IPS-18a (cell line): ENCODE data around the gene EDDM3A.
"Not testable (repeated sequence)": the region's sequence is repeated elsewhere in the genome, so short reads cannot be mapped to it uniquely, and the experiment has no call there.

Source experiments
- H3K27ac ChIP-seq: one replicate; pipeline ENCODE4 v1.5.1; 2013; ENCODE audit warnings: low read length
- H3K27me3 ChIP-seq: one replicate; pipeline ENCODE4 v1.6.1; 2013; ENCODE audit warnings: mild to moderate bottlenecking, low read length; ENCODE audit not compliant: control insufficient read depth, insufficient read depth
- H3K36me3 ChIP-seq: one replicate; pipeline ENCODE4 v1.6.1; 2013; ENCODE audit warnings: low read depth, low read length; ENCODE audit not compliant: control insufficient read depth
- H3K4me1 ChIP-seq: one replicate; pipeline ENCODE4 v1.6.1; 2013; ENCODE audit warnings: low read depth, low read length; ENCODE audit not compliant: control insufficient read depth
- H3K4me3 ChIP-seq: one replicate; pipeline ENCODE4 v1.5.1; 2013; ENCODE audit warnings: low read length
- H3K9ac ChIP-seq: one replicate; pipeline ENCODE4 v1.6.1; 2013; ENCODE audit warnings: mild to moderate bottlenecking, low read length, moderate library complexity
- H3K9me3 ChIP-seq: one replicate; pipeline ENCODE4 v1.6.1; 2013; ENCODE audit warnings: low read depth, low read length; ENCODE audit not compliant: control insufficient read depth

Gene EDDM3A

GRCh38 chr14:20712904-20713303 lies 32.8 kb upstream of the EDDM3A start:
- Histone ChIP-seq H3K27ac (no peak overlapping the region), H3K36me3 (no peaks in the 10 kb centered on the region), H3K9ac (no peak overlapping the region), H3K27me3 (no peaks in the 10 kb centered on the region), H3K9me3 (no peaks in the 10 kb centered on the region), H3K4me1 (no peaks in the 10 kb centered on the region), H3K4me3 (no peak overlapping the region)

GRCh38 chr14:20714593-20715250 lies 31.0 kb upstream of the EDDM3A start:
- Histone ChIP-seq H3K9ac (no peak overlapping the region), H3K9me3 (no peaks in the 10 kb centered on the region), H3K4me3 (no peak overlapping the region), H3K36me3 (no peaks in the 10 kb centered on the region), H3K27ac (no peak overlapping the region), H3K27me3 (no peaks in the 10 kb centered on the region), H3K4me1 (no peaks in the 10 kb centered on the region)

GRCh38 chr14:20719777-20720176 lies 25.9 kb upstream of the EDDM3A start:
- Histone ChIP-seq H3K4me3 (no peak overlapping the region), H3K27me3 (no peaks in the 10 kb centered on the region), H3K4me1 (no peaks in the 10 kb centered on the region), H3K9me3 (no peaks in the 10 kb centered on the region), H3K27ac (no peak overlapping the region), H3K36me3 (no peaks in the 10 kb centered on the region), H3K9ac (no peak overlapping the region)

GRCh38 chr14:20720741-20721140 lies 24.9 kb upstream of the EDDM3A start:
- Histone ChIP-seq H3K4me3 (no peak overlapping the region), H3K4me1 (no peaks in the 10 kb centered on the region), H3K27me3 (no peaks in the 10 kb centered on the region), H3K36me3 (no peaks in the 10 kb centered on the region), H3K9me3 (no peaks in the 10 kb centered on the region), H3K27ac (no peak overlapping the region), H3K9ac (no peak overlapping the region)

DNA sequence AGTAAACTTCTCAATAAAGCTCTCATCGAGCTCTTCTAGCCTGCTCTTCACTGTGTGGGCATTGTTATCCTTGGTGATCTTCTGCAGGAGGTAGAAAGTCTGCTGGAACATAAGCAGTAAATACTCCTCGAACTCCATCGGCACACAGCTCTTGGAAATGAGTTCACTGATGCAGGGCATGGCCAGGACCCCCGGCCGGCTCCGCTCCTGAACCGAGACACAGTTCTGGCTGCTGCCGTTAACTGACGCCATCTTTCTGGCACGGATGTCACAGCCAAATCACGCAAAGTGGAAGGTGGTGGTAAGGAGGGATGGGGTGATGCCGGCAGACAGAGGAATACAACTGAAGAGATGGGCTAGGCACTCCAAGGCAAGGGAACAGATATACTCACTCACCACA lies 23.7 kb upstream of the EDDM3A start:
- no peaks in the 10 kb centered on the region for H3K9me3 ChIP-seq
- no peak overlapping the region for H3K4me3 ChIP-seq
- H3K27ac ChIP-seq: no peak overlapping the region
- no peaks in the 10 kb centered on the region for H3K27me3 ChIP-seq
- H3K4me1 ChIP-seq: no peaks in the 10 kb centered on the region
- no peaks in the 10 kb centered on the region for H3K36me3 ChIP-seq
- H3K9ac ChIP-seq: no peak overlapping the region

DNA sequence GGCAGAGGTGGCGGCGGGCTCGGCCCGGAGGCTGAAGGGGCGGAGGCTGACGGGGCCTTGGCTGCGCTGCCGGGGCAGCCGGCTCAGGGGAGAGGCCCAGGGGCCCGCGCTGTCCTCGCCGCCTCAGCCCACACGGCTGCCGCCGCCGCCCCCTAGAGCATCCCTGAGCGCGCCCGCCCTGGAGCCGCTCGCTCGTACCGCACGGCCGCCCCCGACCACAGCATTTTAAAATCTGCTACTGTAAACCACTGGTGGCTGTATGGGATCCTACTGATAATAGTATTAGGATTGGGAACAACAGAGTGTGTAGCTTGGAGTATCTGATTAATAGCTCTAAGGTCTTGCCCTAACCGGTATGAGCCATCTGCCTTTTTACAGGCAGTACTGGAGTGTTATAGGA lies 22.2 kb upstream of the EDDM3A start:
- no peak overlapping the region for H3K27ac ChIP-seq
- H3K27me3 ChIP-seq: no peaks in the 10 kb centered on the region
- no peak overlapping the region for H3K4me3 ChIP-seq
- no peaks in the 10 kb centered on the region for H3K4me1 ChIP-seq
- H3K9ac ChIP-seq: no peak overlapping the region
- H3K36me3 ChIP-seq: no peaks in the 10 kb centered on the region
- H3K9me3 ChIP-seq: no peaks in the 10 kb centered on the region

DNA sequence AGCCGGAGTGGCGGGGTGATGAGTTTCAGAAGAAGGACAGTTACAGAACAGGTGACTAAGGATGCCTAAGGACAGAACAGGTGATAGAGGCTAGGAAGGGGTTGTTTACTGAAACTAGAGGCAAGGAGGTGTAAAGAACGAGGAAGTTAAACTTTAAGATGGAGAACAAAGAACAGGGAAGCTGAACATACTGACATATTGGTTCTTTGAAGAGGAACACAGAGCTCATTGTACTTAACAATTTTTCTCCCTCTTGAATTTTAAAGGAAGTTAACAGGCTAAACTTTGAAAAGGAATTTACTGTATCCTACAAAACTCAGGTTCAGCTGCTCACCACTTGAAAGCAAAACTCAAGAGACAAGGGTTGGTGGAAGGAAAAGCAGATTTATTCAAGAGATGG lies 19.6 kb upstream of the EDDM3A start:
- not testable (repeated sequence) for H3K36me3 ChIP-seq, H3K9ac ChIP-seq, H3K27ac ChIP-seq, H3K4me3 ChIP-seq, H3K9me3 ChIP-seq, H3K4me1 ChIP-seq, H3K27me3 ChIP-seq

DNA sequence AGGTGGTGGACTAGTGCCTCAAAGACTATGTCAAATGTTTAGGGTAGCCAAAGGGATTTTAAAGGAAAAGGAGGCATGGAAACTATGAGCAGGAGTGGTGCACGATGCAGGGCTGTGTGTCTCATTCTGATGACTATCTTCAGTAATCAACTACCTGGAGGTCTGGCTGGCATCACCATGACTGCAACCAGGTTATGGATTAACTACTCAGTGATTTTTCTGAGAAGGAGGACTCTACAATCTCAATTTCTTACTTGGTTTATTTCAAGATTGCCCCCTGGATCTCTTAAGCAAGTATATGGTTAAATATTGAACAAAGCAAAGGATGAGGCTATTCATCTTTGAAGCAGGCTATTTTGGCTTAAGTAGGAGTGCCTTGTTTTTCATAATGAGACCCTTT lies 19.2 kb upstream of the EDDM3A start:
- no peaks in the 10 kb centered on the region for H3K27me3 ChIP-seq
- H3K27ac ChIP-seq: no peak overlapping the region
- no peaks in the 10 kb centered on the region for H3K9me3 ChIP-seq
- H3K9ac ChIP-seq: no peak overlapping the region
- H3K4me3 ChIP-seq: no peak overlapping the region
- no peaks in the 10 kb centered on the region for H3K4me1 ChIP-seq
- no peaks in the 10 kb centered on the region for H3K36me3 ChIP-seq

DNA sequence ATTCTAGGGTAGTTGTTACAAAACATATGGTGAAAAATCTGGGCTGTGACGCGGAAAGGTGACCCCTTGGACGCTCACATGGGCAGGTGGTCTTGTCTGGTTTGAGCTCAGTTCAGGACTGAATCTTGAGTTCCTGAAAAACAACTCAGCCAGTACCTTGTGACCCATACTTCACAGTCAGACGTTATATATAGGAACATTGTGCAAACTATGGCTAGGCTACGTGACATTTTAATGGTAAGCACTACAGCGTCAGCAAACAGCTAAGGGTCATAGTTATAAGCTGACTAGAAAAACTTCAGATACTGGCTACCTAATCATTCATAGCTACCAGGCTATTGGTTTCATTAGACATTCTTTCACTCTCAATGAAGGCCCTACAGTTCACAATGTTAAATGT lies 14.8 kb upstream of the EDDM3A start:
- Histone ChIP-seq H3K4me3 (no peak overlapping the region), H3K9ac (no peak overlapping the region), H3K36me3 (no peaks in the 10 kb centered on the region), H3K9me3 (no peaks in the 10 kb centered on the region), H3K27me3 (no peaks in the 10 kb centered on the region), H3K27ac (no peak overlapping the region), H3K4me1 (peaks cover 4% of the 10 kb centered on the region)

- Histone ChIP-seq H3K4me3 (no peak overlapping the region), H3K27me3 (no peaks in the 10 kb centered on the region)
Observed at GRCh38 chr14:20732477-20732876, 13.2 kb upstream of the EDDM3A start.

GRCh38 chr14:20732979-20733635 lies 12.6 kb upstream of the EDDM3A start:
- Histone ChIP-seq H3K27me3 (no peaks in the 10 kb centered on the region), H3K27ac (no peak overlapping the region), H3K4me3 (no peak overlapping the region)

More at GRCh38 chr14:20732477-20732876, 13.2 kb upstream of the EDDM3A start:
- H3K4me1 ChIP-seq: peaks cover 4% of the 10 kb centered on the region
- no peaks in the 10 kb centered on the region for H3K9me3 ChIP-seq
- H3K9ac ChIP-seq: no peak overlapping the region
- no peak overlapping the region for H3K27ac ChIP-seq
- no peaks in the 10 kb centered on the region for H3K36me3 ChIP-seq

More at GRCh38 chr14:20732979-20733635, 12.6 kb upstream of the EDDM3A start:
- H3K36me3 ChIP-seq: no peaks in the 10 kb centered on the region
- H3K9me3 ChIP-seq: no peaks in the 10 kb centered on the region
- peaks cover 4% of the 10 kb centered on the region for H3K4me1 ChIP-seq
- no peak overlapping the region for H3K9ac ChIP-seq
